ENCODE data around the gene VGF.

The VGF gene

GRCh38 chr7:101166909-101167644 is 1.7 kb upstream of the VGF start:
- in situ Hi-C loops (cut with HindIII; ENCODE audit: low sequenced_read_pairs), result no loop called here
- no peak for TF ChIP-seq CTCF (IDR thresholded peaks at IDR 0.05; ENCODE audit: low read depth, low read length)
- no peak overlapping the region for H3K4me3 ChIP-seq (ENCODE audit: low read depth, low read length)
- DNase-seq (ENCODE audit: low read depth, low spot score), result no peak

- no peak for DNase-seq (ENCODE audit: low read depth, low spot score)
- no peak overlapping the region for H3K4me3 ChIP-seq (ENCODE audit: low read depth, low read length)
- in situ Hi-C loops (cut with HindIII; ENCODE audit: low sequenced_read_pairs), result no loop called here
- no peak for TF ChIP-seq CTCF (IDR thresholded peaks at IDR 0.05; ENCODE audit: low read depth, low read length)
Measured at GRCh38 chr7:101166648-101166908, 1.2 kb upstream of the VGF start.

DNA sequence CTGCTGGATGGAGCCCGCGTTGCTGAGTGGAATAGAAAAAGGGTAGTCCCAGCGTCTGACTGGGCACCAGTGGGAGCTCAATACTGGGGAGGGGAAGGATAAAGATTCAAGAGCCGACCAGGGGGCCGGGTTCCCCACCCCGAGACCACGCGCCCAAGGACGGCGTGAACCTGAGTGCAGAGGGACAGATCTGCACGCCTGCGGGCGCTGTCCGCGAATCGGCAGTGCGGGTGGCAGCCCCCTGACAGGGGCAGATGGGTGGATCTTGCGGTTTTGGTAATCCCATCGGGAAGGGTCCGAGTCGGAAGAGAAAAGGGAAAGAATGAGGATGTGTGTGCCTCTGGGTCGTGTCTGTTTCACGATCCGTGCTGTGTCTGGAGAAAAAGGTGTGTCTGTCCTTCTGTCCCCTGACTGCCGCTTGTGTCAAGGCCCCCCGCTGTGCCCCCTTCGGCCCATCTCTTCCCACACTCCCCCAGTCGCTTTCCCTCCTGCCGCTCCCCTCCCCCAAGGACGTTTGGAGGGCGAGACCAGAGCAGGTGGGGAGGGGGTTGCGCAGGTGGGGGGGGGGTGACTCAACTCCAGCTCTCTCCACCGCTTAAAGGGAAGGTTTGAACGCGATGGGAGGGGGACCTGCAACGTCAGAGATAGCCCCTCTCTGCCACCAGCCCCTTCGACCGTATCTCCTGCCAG is 734 bp upstream of the VGF start:
- peak overlapping the region; percentile 15 for H3K4me3 ChIP-seq (ENCODE audit: low read depth, low read length)
- TF ChIP-seq CTCF (IDR thresholded peaks at IDR 0.05; ENCODE audit: low read depth, low read length), result no peak
- no peak for DNase-seq (ENCODE audit: low read depth, low spot score)
- in situ Hi-C loops (cut with HindIII; ENCODE audit: low sequenced_read_pairs), result no loop called here

DNA sequence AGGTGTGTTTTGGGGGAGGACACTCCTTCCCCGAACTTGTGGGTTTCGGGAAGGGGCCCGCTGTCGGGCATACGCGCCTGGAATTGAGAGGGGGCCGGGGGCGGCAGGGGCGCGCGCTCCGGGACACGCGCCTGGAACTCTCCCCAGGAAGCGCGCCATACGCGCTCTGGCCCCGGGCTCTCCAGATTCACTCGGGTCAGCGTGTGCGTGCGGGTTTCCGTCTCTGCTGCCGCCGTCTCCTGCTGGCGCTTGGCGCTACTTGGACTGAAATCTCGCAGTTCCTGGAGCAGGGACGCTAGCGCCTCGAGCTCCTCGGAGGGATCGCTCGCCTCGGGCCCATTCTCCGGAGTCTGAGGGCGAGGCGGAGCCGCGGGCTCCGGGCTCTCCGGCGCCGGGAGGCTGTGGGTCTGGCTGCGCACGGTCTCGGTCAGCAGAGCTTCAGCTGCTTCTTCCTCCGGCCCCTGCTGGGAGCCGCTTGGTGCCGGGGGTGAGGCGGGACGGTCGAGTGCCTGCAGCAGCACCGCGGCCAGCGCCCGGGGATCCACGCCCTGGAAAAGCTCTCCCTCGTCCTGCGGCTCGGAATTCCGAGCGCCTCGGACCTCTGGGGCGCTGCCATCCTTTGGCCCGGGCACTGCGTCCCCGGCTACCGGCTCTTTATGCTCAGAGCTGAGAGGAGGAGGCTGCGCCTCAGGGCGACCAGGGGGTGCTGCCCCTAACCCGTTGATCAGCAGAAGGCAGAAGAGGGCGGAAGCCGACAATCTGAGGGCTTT is 1.1 kb downstream of the VGF start:
- in situ Hi-C loops (cut with HindIII; ENCODE audit: low sequenced_read_pairs), result no loop called here
- no peak for TF ChIP-seq CTCF (IDR thresholded peaks at IDR 0.05; ENCODE audit: low read depth, low read length)
- no peak overlapping the region for H3K4me3 ChIP-seq (ENCODE audit: low read depth, low read length)
- peak; percentile 59 for DNase-seq (ENCODE audit: low read depth, low spot score)

DNA sequence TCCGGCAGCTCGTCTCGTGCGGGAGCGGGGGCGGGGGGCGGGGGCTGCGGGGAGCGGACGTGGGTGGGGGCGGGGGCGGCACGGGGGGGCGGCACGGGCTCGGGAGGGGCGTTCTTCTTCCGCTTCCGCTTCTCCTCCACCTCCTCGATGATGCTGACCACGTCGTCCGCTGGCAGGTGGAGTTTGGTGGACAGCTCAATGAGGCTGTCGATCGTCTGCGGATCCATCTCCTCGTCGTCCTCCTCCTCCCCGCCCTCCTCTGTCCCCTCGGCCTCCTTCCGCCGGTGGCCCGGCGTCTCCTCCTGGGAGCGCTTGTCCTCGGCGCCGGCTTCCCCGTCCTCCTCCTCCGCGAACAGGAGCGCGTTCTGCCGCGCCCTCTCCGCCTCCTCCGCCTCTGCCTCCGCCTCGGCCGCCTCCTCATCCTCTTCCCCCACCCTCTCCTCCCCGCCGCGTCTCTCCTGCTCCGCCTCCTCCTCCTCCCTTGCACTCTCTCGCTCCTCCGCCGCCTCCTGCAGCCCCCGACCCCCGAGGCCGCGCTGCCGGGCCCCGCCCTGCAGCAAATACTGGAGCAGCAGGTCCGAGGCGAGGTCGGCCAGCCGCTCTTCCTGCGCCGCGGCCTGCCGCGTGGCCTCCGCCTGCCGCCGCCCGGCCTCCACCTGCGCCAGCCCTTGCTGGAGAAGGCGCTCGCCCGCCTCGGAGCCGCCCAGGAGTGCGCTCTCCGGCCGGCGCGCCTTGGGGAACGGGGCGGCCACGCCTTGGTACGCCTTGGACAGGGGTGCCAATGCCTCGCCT is 1.9 kb downstream of the VGF start:
- no peak for TF ChIP-seq CTCF (IDR thresholded peaks at IDR 0.05; ENCODE audit: low read depth, low read length)
- peak overlapping the region; percentile 27 for H3K4me3 ChIP-seq (ENCODE audit: low read depth, low read length)
- DNase-seq (ENCODE audit: low read depth, low spot score), result no peak
- in situ Hi-C loops (cut with HindIII; ENCODE audit: low sequenced_read_pairs), result no loop called here

DNA sequence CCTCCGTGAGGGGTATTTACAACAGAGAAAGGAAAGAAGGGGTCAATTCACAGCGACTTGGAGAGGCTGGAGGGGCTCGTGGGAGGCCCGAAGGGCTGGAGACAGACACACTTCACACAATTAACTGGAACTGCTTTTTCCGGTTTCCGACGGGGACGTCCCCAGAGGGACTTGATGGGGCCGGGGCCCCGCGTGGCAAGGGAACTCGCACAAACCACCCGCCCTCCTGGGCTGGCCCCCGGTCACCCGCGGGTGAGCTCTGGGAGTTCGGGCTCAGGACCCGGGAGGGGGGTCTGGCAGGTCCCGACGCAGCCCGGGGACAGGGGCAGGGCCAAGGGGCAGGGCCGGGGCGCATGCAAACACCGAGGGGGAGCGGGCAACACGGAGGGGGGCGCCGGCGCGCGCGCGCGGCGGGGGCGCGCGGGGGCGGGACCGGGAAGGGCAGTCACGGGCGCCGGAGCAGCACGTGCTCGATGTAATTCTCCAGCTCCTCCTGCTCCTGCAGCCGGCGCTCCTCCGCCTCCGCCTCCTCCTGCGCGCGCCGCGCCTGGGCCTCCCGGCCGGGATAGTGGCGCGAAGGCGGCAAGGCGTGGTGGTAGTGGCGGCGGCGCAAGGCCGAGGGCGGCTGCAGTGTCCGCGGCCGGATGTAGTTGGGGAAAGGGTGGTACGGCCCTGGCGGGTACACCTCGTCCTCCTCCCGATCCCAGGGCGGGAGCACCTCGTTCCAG is 2.7 kb downstream of the VGF start:
- in situ Hi-C loops (cut with HindIII; ENCODE audit: low sequenced_read_pairs), result no loop called here
- DNase-seq (ENCODE audit: low read depth, low spot score), result peak; percentile 34
- H3K4me3 ChIP-seq (ENCODE audit: low read depth, low read length), result peak overlapping the region; percentile 27
- no peak for TF ChIP-seq CTCF (IDR thresholded peaks at IDR 0.05; ENCODE audit: low read depth, low read length)

Data from astrocyte of the spinal cord (primary cell).